NCI-H345 (cell line): ENCODE results near the gene KIFC1.

Experiments
- DNase-seq: peaks from one replicate; lab custom pipeline; 2025; lab: John Stamatoyannopoulos, UW

Gene KIFC1

DNA sequence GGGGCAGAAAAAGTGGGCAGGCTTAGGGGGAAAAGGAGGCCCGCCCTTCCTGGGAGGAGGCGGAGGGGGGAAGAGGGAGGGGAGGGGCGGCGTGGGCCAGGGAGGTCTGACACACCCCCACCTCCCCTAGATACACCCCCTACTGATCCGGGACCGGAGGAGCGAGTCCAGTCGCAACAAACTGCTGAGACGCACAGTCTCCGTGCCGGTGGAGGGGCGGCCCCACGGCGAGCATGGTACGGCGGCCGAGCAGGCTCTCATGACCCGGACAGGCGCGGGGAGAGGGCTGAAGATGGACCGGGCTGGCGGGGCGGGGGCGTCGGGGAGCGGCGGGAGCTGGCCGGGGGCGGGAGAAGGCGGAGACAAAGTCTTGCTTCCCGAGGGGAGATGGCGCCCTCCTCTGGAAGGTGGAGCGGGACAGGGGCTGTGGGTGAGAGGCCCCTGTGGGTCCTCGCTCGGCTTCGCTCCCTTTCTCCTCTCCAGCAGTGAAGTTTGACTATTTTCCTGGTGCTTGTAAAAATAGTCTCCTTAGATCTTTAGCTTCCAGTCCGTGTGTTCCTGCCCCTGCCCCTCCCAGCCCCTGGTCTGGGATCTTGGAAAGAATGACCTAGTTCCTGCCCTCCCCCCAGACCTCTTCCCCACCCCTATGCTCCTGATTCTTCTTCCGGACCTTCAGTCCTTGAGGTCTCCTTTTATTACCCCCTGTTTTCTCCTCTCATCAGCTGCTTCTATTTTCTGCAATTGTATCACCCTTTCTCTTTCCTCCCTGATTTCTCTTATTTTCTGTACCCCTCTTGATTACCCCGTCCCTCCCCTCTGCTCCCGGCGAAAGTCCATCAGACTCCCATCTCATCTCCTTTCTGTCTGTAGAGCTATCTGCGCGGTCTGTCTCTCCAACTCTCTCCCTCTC is 34.3 kb downstream of the KIFC1 start:
- peak; percentile 84 for DNase-seq

DNA sequence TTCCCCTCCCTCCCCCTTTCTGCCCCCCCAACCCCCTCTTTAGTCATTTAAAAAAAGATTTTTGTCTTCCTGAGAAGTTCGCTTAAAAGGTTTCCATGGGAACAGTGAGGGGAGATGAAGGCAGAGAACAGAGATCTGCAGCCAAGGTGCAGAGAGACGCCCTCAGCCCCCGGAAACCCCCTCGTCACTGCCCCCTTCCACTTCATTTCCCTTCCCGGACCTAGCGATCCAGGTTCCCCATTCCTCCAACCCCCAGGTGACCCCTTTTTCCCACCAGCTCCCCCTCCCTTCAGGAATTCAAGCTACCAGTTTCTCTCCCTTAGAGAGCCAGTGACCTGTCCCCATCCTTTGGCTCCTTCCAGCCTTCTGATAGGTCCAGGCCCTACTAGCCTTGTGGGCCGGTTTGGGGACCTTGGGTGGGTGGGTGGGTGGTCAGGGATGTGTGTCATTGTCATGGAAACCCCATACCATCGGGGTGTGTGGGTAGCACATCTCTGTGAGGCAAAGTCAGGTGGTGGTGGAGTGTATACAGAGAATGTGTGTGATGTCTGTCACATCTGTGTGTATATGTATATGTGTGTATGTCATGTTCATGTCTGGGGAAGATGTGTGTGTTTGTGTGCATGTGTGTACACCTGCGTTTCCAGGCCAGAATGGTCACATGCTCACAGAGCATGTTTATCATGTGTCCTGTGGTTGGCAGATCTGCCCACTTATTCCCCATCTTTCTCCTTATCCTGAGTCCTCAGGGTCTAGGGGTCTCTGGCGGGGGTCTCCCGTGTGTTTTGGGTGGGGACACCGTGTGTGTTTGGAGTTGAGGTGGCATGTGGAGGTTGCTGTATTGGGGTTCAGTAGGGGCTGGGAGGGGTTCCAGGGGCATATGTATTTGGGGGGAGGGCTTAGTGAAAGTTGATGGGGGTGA is 35.2 kb downstream of the KIFC1 start:
- DNase-seq = peak; percentile 23

DNA sequence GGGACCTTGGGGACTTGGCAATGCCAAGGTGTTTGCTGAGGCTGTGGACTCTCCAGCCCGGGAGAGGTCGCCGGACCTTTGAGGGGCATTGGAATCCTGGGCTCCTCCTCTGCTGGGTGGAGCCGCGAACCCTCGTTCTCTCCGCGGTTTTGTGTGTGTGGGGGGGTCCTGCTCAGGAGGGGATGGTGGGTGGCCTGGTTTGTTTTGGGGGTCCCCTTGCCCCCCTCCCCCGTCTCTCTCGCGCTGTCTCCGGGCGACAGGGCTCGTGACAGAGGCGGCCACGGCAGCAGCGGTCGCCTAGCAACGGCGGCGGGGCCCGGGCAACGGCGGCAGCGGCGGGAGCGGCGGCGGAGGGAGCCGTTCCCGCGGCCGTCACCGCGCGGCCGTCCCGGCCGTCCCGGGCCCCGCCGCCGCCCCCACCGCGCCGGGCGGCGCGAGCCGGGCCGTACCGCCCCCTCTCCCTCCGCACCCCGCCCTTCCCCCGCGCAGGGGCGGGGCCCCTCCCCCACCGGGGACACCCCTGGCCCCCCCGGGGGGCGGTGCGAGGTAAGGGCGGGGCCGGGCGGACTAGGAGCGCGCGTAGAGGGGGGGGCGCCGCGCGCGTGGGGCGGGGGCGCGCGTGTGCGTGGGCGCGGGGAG is 36.1 kb downstream of the KIFC1 start:
- peak; percentile 55 for DNase-seq

DNA sequence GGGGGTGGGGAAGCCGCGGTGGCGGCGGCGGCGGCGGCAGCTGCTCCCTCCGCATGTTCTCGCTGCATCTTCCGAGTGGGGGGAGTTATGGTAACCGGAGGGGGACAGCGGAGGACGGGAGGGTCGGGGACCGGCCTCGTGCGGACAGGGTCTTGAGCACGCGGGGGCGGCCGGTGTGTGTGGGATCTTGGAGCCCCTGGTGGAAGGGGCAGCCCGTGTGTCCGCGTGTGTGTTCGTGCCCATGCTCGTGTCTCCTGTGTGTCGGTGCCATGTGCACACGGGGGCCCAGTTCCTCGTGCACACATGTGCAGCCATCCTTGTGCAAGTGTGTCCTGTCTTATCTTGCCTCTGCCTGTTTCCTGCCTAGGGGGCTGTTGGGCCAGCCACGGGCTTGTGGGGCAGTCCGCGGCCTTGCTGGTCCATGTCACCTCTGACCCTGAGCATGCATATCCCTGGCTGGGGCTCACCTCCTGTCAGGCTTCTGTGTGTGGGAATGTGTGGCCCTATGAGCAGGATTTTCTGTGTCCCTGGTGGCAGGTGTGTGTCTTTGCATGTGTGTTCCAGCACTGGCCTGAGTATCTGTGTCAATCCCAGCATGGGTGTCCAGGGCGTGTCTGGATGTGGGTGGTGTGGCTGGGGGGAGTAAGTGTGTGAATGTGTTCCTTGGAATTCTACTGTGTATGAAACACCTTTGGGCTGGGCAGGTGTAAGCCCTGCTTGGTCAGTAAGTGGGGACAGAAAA is 36.8 kb downstream of the KIFC1 start:
- DNase-seq = no peak

DNA sequence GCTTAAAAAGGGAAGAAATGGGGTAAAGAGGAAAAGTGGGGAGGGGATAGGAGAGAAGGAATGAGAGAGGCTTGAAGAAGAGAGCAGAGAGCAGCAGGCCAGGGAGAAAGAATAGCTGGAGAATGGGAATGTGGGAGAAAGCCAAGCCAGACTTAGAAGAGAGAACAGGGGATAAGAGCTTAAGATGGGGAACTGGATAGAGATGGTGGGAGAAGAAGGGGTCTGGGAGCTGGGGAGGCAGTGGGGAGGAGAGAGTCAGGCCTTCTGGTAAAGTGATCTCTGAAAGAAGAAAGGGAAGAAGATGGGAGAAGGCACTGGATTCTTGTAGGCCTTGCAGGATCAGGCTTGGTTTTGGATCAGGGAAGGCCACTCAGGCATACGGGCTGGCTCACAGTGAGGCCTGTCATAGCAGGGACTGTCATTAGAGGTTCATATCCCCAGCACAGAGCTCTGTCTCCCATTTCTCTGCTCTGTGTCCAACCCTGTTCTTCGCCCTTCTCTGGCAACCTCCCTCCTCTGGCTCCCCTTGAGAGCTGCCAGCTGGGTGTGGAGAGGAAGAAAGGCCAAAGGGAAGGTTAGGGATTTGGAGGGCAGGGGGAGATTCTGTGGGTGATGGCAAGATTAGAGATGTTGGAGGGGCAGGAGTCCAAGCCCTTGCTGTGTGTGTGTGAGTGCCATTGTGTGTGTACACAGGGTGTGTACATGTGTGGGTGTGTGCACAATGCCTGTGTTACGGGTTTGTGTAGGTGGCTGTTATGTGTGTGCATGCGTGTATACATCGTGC is 37.5 kb downstream of the KIFC1 start:
- no peak for DNase-seq

DNA sequence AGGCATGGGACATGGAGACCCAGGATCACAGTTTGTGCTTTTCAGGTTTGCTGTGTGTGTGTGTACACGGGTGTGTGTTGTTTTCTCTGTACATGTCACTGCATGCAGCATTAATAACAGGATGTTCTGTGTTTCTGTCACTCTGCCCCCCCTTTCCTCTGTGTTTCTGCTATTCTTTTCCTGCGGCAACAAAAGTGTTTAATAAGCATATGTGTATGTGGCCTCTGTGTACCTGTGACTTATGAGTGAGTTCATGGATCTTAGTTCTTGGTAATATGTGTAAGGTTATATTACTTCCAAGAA is 38.1 kb downstream of the KIFC1 start:
- no peak for DNase-seq

DNA sequence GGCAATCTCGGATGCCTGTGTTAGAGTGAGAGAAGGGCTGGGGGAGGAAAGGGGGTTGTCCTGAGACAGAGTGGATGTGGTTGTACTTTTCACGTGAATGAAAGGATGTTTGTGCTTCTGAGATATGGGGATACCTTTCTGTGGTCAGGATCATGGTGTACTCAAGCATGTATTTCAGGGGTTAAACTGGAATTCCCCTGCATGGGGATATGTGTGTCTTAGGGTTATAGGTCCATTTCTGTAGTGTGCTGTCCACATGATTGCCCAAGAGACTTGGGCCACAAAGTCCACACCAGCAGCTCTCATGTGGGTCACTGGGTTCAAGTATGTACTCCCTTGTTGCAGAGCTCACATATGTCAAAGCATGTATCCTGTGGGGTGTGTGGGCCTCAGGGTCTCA is 38.7 kb downstream of the KIFC1 start:
- no peak for DNase-seq

DNA sequence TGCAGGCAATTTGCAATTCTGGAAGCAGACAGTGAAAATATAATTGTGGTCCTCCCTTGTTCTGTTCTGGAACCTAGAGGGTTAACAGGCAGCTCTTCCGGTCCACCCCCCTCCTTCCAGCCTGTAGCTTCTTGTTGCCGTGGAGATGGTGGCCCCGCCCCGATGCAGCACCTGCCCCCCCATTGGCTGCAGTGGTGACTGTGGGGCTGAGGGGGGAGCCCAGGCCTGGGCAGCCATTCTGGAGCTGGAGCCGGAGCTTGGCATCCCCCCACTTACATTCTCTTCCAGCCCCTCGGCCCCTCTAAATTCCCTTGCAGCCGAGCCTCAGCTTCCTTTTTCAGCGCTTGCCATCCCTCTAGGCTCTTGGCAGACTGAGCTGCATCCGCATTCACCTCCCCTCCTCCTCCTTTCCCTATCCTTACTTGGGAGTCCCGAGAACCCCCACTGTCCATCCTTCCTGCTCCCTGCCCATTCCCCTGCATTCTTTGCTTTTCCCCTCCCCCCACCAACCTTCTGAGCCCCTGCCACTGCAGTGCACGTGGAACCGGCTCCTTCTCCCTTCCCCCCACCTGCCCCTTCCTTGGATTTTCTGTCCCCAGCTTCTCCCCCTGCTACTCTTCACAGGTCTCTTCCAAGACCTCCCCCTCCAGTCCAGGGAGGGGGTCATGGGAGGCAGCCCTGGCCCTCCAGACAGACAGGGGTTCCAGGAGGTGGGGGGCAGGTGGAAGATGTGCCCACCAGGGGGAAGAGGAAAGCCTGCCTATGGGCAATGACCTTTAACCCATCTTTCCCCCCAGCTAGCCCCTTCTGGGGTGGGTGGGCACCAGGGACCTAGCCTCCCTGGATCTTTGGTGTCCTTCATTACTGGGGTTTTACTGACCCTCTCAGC is 39.6 kb downstream of the KIFC1 start:
- DNase-seq = peak; percentile 63

DNA sequence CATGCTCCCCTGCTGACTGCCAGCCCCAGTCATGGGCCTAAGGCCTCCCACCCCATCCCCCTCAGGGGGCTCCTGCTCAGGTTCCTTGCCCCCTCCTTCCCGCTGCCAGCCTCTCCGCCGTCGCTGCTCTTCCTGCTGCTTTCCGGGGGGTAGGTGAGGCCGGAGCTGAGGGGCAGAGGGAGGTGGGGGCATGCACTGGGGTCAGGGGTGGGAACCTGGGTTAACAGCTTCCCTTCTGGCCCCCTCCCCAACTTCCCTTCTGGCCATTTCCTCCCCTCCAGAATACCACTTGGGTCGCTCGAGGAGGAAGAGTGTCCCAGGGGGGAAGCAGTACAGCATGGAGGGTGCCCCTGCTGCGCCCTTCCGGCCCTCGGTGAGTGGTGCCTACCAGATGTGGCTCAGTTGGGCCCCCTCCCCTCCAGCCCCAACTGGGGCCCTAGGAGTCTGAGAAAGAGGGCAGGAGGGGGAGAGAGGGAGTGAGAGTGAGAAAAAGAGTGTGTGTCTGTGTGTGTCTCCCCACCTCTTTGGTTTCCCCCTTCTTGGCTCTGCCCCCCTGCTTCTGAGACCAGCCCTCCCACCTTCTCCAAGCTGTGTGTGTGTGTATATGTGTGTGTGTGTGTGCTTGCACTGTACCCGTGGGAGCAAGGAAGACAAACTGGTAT is 40.4 kb downstream of the KIFC1 start:
- no peak for DNase-seq

DNA sequence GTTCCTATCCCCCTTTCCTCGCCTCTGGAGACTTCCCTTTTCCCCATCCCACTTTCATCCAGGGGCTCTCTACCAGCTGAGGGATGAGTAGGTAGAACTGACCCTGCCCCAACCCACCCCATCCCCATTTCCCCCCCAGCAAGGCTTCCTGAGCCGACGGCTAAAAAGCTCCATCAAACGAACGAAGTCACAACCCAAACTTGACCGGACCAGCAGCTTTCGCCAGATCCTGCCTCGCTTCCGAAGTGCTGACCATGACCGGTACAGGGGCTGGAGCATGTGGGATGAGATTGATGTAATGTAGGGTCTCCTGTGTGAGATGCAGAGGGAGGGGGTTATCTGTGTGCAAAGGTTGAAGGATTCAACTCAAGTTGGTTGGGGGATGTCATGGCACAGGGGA is 40.9 kb downstream of the KIFC1 start:
- no peak for DNase-seq

DNA sequence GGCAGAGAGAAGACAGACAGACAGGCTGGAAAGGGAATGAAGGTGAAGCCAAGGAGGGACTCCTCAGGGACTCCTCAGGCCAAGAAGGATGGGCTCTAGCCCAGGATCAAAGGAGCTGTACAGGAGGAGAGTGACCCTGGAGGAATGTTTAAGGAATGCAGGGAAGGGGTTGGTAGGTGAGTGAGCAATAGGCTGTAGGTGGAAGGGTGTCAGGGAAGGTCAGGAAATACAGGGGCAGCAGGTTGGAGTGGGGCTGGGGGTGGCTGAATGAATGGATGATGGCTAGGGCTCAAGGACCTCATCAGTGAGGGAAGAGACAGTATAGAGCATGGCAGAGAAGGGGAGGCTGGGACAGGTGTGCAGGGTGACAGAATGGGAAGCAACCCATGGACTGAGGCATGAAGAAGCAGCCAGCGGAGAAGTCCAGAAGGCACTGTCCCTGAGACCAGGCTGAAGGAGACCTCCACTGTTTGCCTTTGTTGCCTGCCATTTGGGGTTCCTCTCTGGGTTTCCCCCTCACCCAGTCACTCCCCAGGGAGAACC is 41.4 kb downstream of the KIFC1 start:
- DNase-seq = no peak

DNA sequence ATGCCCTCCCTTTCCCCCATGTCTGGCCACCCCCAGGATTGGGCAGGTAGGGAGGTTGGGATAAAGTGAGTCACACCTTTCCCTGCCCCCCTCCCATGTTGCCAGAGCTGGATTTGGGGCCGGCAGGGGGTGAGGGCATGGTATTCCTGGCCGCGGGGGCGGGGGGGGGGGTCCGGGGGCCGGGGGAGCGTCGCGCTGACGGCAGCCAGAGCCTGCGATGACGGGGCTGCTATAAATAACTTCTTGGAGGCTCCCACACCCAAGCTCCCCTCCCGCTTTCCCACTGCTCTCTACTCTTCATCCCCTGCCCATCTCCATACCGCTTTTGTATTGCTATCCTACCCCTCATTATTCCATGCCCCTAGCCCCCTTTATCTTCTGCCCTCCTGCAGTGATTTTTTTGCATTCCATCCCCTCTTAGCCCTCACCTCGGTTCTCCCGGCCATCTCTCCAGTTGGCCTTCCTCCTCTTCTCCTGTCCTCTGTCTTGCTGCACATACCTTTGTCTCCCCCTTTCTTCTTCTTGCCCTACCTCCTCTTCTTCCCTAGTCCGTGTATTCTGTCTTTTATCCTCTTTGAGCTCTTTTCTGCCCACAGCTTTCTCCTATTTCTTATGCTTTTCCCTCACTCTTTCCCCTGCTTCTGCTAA is 42.0 kb downstream of the KIFC1 start:
- DNase-seq = no peak

DNA sequence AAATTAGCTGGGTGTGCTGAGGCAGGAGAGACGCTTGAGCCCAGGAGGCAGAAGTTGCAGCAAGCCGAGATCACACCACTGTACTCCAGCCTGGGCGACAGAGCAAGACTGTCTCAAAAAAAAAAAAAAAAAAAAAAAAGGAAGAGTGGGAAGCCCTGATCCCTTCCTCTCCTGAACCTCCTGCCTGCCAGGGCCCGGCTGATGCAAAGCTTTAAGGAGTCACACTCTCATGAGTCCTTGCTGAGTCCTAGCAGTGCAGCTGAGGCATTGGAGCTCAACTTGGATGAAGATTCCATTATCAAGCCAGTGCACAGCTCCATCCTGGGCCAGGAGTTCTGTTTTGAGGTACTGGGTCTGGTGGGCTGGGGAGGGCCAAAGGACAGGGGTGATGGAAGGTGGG is 43.3 kb downstream of the KIFC1 start:
- no peak for DNase-seq

DNA sequence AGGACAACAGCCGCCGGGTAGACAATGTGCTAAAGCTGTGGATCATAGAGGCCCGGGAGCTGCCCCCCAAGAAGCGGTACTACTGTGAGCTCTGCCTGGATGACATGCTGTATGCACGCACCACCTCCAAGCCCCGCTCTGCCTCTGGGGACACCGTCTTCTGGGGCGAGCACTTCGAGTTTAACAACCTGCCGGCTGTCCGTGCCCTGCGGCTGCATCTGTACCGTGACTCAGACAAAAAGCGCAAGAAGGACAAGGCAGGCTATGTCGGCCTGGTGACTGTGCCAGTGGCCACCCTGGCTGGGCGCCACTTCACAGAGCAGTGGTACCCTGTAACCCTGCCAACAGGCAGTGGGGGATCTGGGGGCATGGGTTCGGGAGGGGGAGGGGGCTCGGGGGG is 46.0 kb downstream of the KIFC1 start:
- DNase-seq = no peak

DNA sequence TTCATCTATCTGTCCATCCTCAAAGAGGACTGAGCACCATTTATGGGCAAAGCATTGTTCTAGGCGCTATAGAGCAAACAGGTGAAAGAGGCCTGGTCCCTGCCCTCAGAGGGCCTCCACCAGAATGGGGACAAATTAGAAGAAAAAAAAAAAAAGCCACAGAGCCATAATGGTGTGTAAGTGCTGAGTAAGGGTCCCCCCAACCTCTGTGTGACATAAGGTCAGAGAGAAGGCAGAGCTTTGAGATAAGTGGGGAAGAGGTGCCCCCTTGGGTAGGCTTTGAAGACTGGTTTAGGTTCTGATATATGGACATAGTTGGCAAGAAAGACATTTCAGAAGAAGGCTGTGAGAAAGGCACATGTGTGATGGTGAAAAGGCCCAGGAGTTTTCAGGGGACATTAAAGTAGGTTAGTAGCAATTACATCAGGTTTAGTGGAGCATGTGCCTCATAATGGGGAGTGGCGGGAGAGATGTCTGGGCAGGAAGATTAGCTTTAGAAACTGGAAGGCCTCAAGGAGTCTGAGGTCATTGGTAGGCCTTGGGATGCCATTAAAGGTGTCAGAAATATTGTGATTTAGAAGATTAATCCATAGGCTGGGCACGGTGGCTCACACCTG is 47.5 kb downstream of the KIFC1 start:
- DNase-seq = no peak

DNA sequence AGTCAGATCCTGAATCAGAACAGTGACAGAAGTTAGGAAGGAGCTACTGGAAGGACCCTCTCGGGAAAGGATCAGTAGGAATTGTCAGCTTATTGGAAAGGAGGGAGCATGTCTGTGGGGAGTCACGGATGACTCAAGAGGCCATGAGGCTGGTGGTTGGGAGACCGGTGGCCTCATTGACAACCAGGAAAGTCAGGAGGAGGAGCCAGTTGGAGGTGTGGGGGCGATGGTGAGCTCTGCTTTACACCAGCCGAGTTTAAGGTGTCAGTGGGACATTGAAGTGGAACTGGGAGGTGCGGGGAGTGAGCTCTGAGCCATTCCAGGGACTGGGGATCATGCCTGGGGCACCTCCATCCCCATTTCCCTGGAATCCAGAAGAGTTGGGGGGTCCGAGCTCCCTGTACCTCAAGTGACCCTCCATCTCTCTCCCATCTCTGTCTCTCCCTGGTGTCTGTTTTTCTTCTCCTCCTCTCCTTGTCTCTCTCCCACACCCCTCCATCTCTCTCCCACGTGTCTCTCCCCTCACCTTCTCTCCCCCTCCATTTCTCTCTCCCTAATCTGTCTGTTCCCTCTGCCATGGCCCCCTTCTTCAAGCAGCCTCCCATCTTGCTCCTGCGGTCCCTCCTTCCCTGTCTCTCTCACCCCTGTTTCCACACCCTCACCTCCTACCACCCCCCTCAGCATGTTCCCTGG is 48.5 kb downstream of the KIFC1 start:
- DNase-seq = no peak

DNA sequence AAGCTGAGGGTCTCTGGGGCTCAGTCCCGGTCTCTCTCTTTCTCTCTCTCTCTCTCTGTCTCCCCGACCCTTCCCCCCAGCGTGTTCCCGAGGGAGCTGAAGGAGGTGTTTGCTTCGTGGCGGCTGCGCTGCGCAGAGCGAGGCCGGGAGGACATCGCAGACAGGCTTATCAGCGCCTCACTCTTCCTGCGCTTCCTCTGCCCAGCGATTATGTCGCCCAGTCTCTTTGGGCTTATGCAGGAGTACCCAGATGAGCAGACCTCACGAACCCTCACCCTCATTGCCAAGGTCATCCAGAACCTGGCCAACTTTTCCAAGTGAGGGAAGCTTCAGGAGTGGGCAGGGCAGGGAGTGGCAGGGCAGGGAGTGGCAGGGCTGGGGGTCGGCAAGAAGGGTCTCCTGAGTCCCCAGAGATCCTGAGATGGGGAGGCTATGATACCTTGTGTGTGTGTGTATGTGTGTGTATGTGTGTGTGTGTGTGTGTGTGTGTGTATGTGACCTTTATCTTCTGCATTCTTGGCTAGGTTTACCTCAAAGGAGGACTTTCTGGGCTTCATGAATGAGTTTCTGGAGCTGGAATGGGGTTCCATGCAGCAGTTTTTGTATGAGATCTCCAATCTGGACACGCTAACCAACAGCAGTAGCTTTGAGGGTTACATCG is 49.2 kb downstream of the KIFC1 start:
- no peak for DNase-seq
